Measurements from ENCODE around the gene LDHAL6B. TPM values are rescaled to one million over a fixed set of nuclear protein-coding genes. Genes with fewer than 3 reads are reported as not detected.

LDHAL6B gene
- total RNA-seq, 3 donors from 2014 or later: not detected

DNA sequence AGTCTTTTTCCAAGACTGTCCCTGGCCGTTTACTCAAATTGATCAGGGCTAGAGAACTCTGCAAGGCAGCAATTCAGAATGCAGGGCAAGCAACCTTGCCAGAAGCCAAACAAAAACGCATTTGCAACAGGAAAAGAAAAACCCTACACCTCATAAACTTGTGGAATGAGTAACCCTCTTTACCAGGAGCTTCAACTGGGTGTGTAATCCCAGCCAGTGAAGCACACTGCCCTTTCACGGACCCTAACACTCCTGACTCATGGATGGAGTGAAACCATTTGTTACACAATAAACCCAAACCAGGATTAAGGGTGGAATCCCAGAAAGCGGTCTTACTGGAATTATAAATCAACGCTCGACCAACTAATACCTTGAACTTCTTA, 14.8 kb upstream of the LDHAL6B start:
- Mint-ChIP-seq H3K27me3 (ENCODE audit: low read depth) (peaks cover 3% of the 10 kb centered on the region), H3K36me3 (ENCODE audit: insufficient read depth) (no peaks in the 10 kb centered on the region), H3K9me3 (peaks cover 3% of the 10 kb centered on the region), H3K4me3 (no peak overlapping the region), H3K4me1 (ENCODE audit: low read depth) (no peaks in the 10 kb centered on the region)
- no peak for DNase-seq
- no peak for ATAC-seq

DNA sequence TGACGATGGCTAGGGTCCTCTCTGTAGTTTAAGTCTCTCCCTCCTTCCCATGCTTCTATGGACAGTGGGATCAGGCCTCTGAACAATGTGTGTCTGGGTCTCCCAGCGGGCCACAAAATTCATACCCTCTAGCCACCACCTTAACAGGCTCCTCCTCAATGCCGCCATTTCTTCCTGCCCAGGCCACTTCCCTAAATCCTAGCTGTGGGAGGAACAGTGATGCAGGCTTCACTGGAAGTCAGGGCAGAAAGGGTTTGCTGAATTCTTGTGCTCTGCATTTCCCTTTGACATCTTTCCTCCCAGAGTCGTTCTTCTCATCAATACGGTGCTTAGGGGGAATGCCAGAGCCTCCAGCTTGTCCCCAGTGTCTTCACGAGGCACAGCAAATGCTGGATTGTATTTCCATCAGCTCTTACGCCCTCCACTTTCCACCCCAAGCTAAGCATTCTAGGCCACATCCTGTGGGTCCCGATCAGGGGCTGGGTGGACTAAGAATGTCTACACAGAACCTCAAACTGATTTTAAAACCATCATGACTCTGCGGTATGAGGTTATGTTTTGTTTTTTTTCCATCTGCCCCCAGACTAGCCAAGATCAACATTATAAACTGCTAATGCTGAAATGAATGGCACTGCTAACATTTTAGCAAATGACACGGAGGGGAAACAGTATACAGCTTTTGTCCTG, 11.9 kb upstream of the LDHAL6B start:
- ATAC-seq: no peak
- H3K36me3 Mint-ChIP-seq (ENCODE audit: insufficient read depth): no peaks in the 10 kb centered on the region
- no peaks in the 10 kb centered on the region for H3K4me1 Mint-ChIP-seq (ENCODE audit: low read depth)
- DNase-seq: no peak
- no peak overlapping the region for H3K4me3 Mint-ChIP-seq
- no peaks in the 10 kb centered on the region for H3K9me3 Mint-ChIP-seq
- H3K27me3 Mint-ChIP-seq (ENCODE audit: low read depth): peaks cover 3% of the 10 kb centered on the region

DNA sequence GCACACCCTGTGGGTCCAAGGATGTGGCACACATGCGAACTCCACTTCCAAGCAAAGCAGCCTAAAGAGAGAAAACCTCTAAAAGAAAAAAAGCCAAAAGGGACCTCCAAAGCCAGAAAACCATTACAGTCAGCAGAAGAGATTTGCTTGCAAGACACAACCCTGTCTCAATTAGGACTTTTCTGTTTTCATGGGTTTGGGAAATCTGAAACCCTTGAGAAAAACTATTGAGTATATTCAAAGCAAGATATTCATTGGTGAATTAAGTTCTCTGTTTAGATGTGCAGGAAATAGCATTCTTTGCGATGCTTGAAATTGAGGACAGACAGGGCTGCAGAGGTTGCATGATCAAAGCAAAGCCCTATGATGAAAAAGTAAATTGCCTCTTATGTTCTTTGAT, 10.2 kb upstream of the LDHAL6B start:
- Mint-ChIP-seq H3K27me3 (ENCODE audit: low read depth) (peaks cover 3% of the 10 kb centered on the region), H3K4me3 (no peak overlapping the region), H3K9me3 (no peaks in the 10 kb centered on the region), H3K36me3 (ENCODE audit: insufficient read depth) (no peaks in the 10 kb centered on the region), H3K4me1 (ENCODE audit: low read depth) (no peaks in the 10 kb centered on the region)
- DNase-seq (no peak), ATAC-seq (no peak)

DNA sequence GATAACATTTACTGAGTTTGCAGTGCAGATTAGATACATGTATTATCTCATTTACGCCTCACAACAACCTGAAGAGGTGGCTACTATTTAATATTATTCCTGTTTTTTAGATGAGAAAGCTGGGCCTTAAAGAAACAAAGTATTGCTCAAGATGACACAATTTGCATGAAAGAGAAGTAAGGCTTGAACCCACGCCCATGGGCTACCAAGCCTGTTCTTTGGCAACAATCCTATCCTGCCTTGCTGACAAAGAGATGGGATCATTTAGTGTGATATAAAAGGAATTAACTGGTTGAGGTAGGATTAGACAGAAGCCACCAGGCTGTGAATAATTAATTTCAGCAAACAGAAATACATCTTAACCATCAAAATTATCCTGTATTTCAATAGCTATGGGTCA, 9.2 kb upstream of the LDHAL6B start:
- DNase-seq: no peak
- H3K4me1 Mint-ChIP-seq (ENCODE audit: low read depth): no peaks in the 10 kb centered on the region

DNA sequence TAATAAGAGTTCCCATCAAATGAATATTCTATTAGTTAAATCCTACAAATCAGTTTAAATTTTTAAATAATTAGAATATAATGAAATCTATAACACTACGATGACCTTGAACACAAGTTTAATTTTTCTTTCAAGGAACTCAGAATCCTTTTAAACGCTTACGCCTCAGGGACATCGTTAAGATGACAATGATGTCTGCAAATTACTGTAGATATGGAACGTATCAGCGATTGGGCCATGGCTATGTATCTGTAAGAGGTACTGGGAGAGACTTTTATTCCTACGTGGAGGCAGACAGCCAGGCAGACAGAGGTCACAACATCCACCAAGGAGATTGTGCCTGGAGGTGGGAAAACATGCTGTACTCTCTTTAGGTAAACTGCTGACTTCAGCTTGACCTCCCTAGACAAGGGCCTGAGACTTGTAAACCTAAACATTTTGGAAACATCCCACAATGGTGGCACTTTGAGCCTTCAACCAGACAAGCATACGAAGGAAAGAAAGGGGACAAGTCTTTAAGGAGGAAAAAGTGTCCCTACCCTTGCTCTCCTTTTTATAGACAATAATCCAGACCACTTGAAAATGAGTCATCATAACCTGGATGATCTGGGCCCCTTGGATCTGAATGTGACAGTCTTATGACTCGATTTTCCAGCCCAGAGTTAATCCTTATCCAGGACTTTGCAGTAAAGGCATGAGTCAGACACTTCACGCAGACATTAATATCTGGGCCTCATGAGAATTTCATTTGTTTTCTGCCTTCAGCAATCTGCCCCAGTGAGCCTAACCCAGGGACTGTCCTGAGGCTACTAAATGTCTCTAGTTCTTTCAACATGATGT, 6.8 kb upstream of the LDHAL6B start:
- no peaks in the 10 kb centered on the region for H3K9me3 Mint-ChIP-seq
- H3K36me3 Mint-ChIP-seq (ENCODE audit: insufficient read depth): no peaks in the 10 kb centered on the region
- no peak for DNase-seq
- no peaks in the 10 kb centered on the region for H3K4me1 Mint-ChIP-seq (ENCODE audit: low read depth)
- ATAC-seq: no peak
- no peaks in the 10 kb centered on the region for H3K27me3 Mint-ChIP-seq (ENCODE audit: low read depth)
- no peak overlapping the region for H3K4me3 Mint-ChIP-seq

More for the DNA sequence above, 9.2 kb upstream of the LDHAL6B start:
- no peaks in the 10 kb centered on the region for H3K9me3 Mint-ChIP-seq
- no peak overlapping the region for H3K4me3 Mint-ChIP-seq
- no peaks in the 10 kb centered on the region for H3K36me3 Mint-ChIP-seq (ENCODE audit: insufficient read depth)
- peaks cover 3% of the 10 kb centered on the region for H3K27me3 Mint-ChIP-seq (ENCODE audit: low read depth)
- ATAC-seq: no peak

DNA sequence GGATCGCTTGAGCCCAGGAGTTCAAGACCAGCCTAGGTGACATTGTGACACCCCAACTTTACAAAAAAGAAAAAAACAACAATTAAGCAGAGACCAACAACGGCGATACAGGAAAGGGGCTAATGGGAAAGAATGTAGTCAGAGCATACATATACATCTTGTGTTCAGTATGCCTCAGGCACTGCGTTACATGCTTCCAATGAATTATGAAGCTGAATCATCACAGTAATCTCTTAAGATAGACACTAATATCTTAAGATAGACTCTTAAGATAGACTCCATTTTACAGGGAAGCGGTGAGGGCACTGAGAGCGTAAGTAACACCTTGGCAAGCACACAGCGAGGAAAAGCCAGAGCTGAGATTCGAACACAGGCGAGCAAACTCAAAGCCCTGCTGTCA, 6.1 kb upstream of the LDHAL6B start:
- no peak overlapping the region for H3K4me3 Mint-ChIP-seq
- DNase-seq (no peak), ATAC-seq (no peak)
- H3K9me3 Mint-ChIP-seq: no peaks in the 10 kb centered on the region
- H3K4me1 Mint-ChIP-seq (ENCODE audit: low read depth): no peaks in the 10 kb centered on the region
- H3K27me3 Mint-ChIP-seq (ENCODE audit: low read depth): no peaks in the 10 kb centered on the region
- no peaks in the 10 kb centered on the region for H3K36me3 Mint-ChIP-seq (ENCODE audit: insufficient read depth)

DNA sequence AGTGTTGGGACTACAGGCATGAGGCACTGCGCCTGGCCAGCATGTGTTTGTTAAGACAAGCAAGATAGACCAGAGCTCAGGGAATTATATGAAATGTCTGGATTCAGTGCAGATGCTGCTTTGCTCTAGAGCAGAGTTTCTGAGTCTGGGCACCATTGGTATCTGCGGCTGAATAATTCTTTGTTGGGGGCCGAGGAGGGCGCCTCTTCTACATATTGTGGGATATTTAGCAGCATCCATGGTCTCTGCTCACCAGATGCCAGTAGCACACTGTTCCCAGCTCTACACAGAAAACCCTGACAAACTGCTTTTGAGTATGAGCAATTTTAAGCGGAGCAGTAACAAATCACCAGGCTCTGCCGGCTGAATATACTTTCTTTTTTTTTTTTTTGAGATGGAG, 3.6 kb upstream of the LDHAL6B start:
- DNase-seq (no peak), ATAC-seq (no peak)
- Mint-ChIP-seq H3K27me3 (ENCODE audit: low read depth) (no peaks in the 10 kb centered on the region), H3K4me3 (no peak overlapping the region), H3K36me3 (ENCODE audit: insufficient read depth) (no peaks in the 10 kb centered on the region), H3K9me3 (no peaks in the 10 kb centered on the region), H3K4me1 (ENCODE audit: low read depth) (no peaks in the 10 kb centered on the region)

DNA sequence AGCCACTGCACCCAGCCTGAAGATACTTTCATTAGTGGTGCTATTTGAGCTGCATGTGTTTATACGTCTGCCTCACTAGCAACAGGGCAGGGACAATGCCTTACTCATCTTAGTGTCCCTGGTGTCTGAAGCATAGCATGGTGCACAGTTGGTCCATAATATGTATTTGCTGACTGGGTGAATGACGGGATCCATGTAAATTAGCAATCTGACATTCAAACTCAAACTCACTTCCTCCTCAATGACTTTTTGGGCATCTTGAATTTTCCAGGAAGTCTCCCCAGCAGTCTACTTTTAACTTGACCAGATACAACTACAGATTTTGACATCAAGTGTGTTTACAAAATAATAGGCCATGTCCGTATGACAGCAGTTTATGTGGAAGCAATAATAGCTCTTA, 3.0 kb upstream of the LDHAL6B start:
- no peaks in the 10 kb centered on the region for H3K9me3 Mint-ChIP-seq
- no peak for ATAC-seq

DNA sequence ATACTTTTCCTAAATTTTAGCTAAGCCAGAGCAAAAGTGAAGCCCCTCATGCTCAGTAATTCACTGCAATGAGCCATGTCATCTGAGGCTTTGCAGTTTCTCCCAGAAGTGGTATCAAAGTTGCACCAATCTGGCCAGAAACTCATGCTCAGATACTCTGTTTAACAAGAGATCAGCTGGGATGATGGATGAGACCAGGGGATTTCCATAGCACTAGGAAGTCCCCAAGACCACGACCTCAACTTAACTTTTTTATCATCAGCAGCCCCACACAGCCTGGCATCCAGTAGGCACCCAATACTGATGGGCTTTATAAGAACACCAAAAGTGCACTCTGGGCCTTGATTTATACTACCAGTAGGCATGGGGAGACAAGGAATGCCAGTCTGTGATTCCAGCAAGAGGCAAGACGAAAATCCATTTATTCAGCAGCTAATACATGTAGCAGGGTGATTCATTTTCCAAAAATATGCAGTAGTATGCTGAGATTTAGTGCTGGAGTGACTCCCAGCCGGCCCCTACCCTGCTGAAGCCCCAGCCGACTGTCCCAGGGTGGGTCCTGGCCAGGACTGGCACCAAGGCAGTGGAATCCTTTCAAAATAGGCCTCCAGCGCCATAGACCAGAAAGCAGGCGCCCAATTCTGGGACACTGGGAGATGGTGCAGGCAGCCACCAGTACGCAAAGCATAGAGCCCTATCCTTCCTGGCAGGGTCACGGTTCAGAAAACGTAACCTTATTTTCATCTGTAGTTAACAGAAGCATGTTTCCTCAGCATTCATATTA, 612 bp upstream of the LDHAL6B start:
- H3K36me3 Mint-ChIP-seq (ENCODE audit: insufficient read depth): no peaks in the 10 kb centered on the region
- no peaks in the 10 kb centered on the region for H3K27me3 Mint-ChIP-seq (ENCODE audit: low read depth)
- no peak for ATAC-seq
- no peak overlapping the region for H3K4me3 Mint-ChIP-seq
- no peaks in the 10 kb centered on the region for H3K9me3 Mint-ChIP-seq
- no peak for DNase-seq
- no peaks in the 10 kb centered on the region for H3K4me1 Mint-ChIP-seq (ENCODE audit: low read depth)

More for the DNA sequence above, 3.0 kb upstream of the LDHAL6B start:
- no peak for DNase-seq
- no peaks in the 10 kb centered on the region for H3K27me3 Mint-ChIP-seq (ENCODE audit: low read depth)
- no peak overlapping the region for H3K4me3 Mint-ChIP-seq
- H3K36me3 Mint-ChIP-seq (ENCODE audit: insufficient read depth): no peaks in the 10 kb centered on the region
- no peaks in the 10 kb centered on the region for H3K4me1 Mint-ChIP-seq (ENCODE audit: low read depth)

DNA sequence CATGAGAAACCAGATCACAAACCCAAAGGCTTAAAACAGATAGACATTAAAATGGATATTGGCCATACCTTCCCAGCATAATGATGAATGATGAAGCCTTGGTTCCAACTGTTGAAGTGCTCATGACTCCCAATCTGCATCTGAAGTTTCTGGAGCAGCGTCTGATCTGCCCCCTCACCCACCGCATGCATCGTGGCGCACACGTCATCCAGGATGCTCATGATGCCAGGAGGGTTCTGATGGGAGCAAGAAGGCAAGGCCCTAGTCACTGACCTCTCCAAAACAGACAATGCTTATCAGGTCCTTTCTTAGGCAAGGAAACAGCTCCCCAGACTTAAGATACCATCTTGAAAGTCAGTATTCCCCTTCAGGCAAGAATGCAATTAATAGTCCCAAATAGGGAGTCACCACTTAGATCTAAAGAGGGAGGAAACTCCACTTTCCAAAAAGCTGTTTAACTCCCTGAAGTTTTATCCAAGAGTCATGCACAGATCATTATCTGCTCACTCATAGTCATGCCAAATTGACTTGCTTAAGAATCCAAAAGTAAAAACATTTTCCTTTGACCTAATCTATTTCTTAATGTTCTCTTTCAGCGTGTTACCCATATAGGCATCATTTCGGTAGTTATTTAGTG, 2.1 kb downstream of the LDHAL6B start:
- no peaks in the 10 kb centered on the region for H3K9me3 Mint-ChIP-seq
- H3K4me3 Mint-ChIP-seq: no peak overlapping the region
- H3K4me1 Mint-ChIP-seq (ENCODE audit: low read depth): no peaks in the 10 kb centered on the region
- DNase-seq (no peak), ATAC-seq (no peak)
- H3K36me3 Mint-ChIP-seq (ENCODE audit: insufficient read depth): no peaks in the 10 kb centered on the region
- no peaks in the 10 kb centered on the region for H3K27me3 Mint-ChIP-seq (ENCODE audit: low read depth)

DNA sequence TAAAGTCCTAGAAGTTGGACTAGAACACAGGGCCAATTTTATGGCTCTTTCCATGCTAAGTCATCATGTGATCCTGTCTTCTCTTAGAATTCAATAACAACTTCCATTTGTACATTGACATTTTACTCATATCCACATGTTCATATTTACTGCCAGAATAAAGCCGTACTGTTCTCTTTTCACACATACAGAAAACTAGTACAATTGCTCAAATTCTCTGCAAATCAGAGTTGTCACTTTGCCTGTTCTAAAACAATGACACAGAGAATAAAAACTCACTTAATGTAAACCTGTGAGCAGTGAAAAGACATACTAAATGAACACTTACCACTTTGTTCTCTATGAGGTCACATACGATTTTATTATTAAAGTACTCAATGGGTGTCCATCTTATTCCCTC, 3.5 kb downstream of the LDHAL6B start:
- ATAC-seq (no peak), DNase-seq (no peak)
- no peaks in the 10 kb centered on the region for H3K9me3 Mint-ChIP-seq
- no peaks in the 10 kb centered on the region for H3K36me3 Mint-ChIP-seq (ENCODE audit: insufficient read depth)
- H3K4me3 Mint-ChIP-seq: no peak overlapping the region
- no peaks in the 10 kb centered on the region for H3K4me1 Mint-ChIP-seq (ENCODE audit: low read depth)
- H3K27me3 Mint-ChIP-seq (ENCODE audit: low read depth): no peaks in the 10 kb centered on the region

DNA sequence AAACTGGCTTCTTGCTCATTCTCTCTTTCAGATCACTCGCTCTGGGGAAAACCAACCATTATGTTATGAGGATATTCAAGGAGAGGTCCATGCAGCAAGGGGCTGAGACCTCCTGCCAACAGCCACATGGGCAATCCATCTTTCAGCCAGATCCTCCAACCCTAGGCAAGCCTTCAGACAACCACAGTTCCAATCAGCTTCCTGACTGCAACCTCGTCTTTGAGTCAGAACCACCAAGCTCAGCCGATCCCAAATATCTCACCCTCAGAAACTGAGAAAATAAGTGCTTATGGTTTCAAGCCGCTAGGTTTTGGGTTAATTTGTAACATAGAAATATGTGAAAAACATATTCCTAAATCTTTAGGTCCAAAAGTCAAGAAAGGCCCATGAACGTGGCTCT, 10.3 kb downstream of the LDHAL6B start:
- no peaks in the 10 kb centered on the region for H3K9me3 Mint-ChIP-seq
- H3K27me3 Mint-ChIP-seq (ENCODE audit: low read depth): no peaks in the 10 kb centered on the region
- no peak overlapping the region for H3K4me3 Mint-ChIP-seq
- no peaks in the 10 kb centered on the region for H3K4me1 Mint-ChIP-seq (ENCODE audit: low read depth)
- no peaks in the 10 kb centered on the region for H3K36me3 Mint-ChIP-seq (ENCODE audit: insufficient read depth)
- no peak for DNase-seq
- no peak for ATAC-seq

DNA sequence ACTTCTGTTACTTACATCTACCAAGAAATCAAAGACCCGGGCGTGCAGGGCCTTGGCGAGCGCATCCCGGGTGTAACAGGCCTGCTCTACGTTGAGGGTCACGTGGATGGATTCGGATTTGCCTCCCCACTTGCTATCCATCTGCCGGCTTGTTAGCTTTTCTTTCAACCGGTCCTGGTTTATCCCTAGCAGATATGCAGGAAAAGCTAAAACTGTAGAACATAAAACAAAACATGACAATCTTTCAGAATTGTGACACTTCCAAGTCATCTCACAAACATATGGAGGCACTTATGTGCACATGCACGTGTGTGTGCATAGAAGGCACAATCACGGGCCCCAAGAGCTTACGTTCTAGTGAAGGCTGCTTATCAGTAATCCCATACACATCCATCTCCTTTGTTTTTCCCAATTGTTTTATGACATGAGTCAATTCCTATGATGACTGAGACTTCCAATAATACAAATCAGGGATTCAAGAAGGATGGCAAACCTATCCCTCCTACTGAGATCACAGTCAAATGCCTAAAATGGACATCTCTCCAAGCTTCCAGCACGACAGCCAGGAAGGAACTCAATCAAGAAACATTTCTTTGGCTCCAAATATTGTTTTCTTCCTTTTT, 11.3 kb downstream of the LDHAL6B start:
- ATAC-seq: no peak
- Mint-ChIP-seq H3K27me3 (ENCODE audit: low read depth) (no peaks in the 10 kb centered on the region), H3K4me1 (ENCODE audit: low read depth) (no peaks in the 10 kb centered on the region), H3K4me3 (no peak overlapping the region), H3K9me3 (no peaks in the 10 kb centered on the region), H3K36me3 (ENCODE audit: insufficient read depth) (no peaks in the 10 kb centered on the region)
- no peak for DNase-seq

DNA sequence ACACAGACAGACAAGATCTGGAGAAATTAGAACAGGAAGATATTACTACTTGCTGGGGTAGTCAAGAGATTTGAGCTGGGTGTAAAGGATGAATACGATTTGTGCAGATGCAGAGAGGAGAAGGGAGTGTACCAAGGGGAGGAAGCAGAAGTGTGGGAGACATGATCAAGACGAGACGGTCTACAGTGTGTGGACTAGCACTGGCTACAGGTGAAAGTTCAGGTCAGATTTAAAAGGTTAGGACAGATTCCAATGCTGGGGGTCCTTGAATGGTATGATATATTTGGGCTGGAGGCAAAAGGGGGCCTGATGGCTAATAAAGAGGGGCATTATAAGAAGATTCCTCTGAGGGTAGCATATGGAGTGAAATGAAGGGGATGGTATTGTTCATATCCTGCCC, 12.1 kb downstream of the LDHAL6B start:
- H3K27me3 Mint-ChIP-seq (ENCODE audit: low read depth): no peaks in the 10 kb centered on the region
- no peak for ATAC-seq
- no peaks in the 10 kb centered on the region for H3K4me1 Mint-ChIP-seq (ENCODE audit: low read depth)
- DNase-seq: no peak
- no peaks in the 10 kb centered on the region for H3K36me3 Mint-ChIP-seq (ENCODE audit: insufficient read depth)
- no peak overlapping the region for H3K4me3 Mint-ChIP-seq
- no peaks in the 10 kb centered on the region for H3K9me3 Mint-ChIP-seq

Data from activated T-cell treated with anti-CD3 and anti-CD28 coated beads, Interleukin-2, amount 50 U/mL, for 4 hours (primary cell).